Mesodermal cell (in vitro differentiated cells): Measurements from ENCODE around the gene IGFBP3. TPM values are rescaled to one million over a fixed set of nuclear protein-coding genes. Genes with fewer than 3 reads are reported as not detected.
"Not testable (repeated sequence)": the region's sequence is repeated elsewhere in the genome, so short reads cannot be mapped to it uniquely, and the experiment has no call there.

Experiments used
- H3K27ac ChIP-seq: 2 replicates; pipeline ENCODE4 v1.7.0; 2013; ENCODE audit warnings: mild to moderate bottlenecking, low read depth, low read length, moderate library complexity; ENCODE audit not compliant: severe bottlenecking
- H3K36me3 ChIP-seq: 2 replicates; pipeline ENCODE4 v1.7.1; 2013; ENCODE audit warnings: mild to moderate bottlenecking, low read length, moderate library complexity; ENCODE audit not compliant: control insufficient read depth, insufficient read depth
- H3K4me1 ChIP-seq: one replicate; pipeline ENCODE4 v1.7.1; 2013; ENCODE audit warnings: mild to moderate bottlenecking, low read length; ENCODE audit not compliant: insufficient read depth, control insufficient read depth, poor library complexity, severe bottlenecking
- H3K4me3 ChIP-seq: 2 replicates; pipeline ENCODE4 v1.7.0; 2013; ENCODE audit warnings: low read length, control low read depth, mild to moderate bottlenecking; ENCODE audit not compliant: insufficient read depth, poor library complexity, severe bottlenecking; ENCODE audit errors: extremely low read depth
- H3K9me3 ChIP-seq: 2 replicates; pipeline ENCODE4 v1.7.1; 2013; ENCODE audit warnings: mild to moderate bottlenecking, low read length, moderate library complexity; ENCODE audit not compliant: control insufficient read depth
- WGBS, 2 experiments: methylation state at CpG; one replicate each; pipeline ENCODE4 v1.1.5; 2013; ENCODE audit warnings: missing lambda C conversion rate in 2 of 2; ENCODE audit not compliant: insufficient coverage in 2 of 2; 5-methylcytosine and 5-hydroxymethylcytosine counted together
- polyA plus RNA-seq, 2 experiments: library from polyadenylated mRNA; stranded (reverse); fragments of 50-300 nt; gene quantifications; one replicate each; pipeline ENCODE4 v1.2.3, GENCODE V29; 2013

Gene IGFBP3, protein sequence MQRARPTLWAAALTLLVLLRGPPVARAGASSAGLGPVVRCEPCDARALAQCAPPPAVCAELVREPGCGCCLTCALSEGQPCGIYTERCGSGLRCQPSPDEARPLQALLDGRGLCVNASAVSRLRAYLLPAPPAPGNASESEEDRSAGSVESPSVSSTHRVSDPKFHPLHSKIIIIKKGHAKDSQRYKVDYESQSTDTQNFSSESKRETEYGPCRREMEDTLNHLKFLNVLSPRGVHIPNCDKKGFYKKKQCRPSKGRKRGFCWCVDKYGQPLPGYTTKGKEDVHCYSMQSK
- 108 TPM for polyA plus RNA-seq (2013, experiment 1 of 2)
- polyA plus RNA-seq (2013, experiment 2 of 2): 121 TPM

DNA sequence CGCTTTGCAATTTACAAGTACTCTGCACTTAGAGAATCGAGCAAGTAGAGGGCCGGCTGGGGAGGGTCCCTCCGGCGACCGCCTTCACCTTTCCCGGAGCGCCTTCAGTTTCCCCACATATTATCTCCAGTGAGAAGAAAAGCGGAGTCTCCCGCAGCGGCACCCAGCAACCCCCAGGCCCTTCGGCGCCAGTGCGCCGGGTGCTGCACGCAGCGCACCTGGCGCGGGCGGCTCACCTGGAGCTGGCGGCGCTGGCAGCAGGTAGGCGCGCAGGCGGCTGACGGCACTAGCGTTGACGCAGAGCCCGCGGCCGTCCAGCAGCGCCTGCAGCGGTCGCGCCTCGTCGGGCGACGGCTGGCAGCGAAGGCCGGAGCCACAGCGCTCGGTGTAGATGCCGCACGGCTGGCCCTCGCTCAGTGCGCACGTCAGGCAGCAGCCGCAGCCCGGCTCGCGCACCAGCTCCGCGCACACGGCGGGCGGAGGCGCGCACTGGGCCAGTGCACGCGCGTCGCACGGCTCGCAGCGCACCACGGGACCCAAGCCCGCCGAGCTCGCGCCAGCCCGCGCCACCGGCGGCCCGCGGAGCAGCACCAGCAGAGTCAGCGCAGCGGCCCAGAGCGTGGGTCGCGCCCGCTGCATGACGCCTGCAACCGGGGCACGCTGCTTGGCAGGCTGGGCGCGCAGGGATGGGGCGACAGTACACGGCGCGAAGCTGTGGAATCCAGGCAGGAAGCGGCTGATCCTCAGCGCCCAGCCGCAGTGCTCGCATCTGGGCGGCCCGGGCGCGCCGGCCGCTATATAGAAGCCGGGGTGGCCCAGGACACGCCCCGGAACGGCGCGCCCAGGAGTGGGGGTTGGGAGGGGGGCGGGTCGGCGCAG lies at the start of gene IGFBP3:
IGFBP3 (minus strand) TSS at position 771 of the 879 bp plus-strand sequence; CDS start at position 639, 132 bp downstream.
- Histone ChIP-seq H3K4me1 (peaks cover 29% of the 10 kb centered on the region), H3K27ac (no peak within 1 kb of the TSS), H3K4me3 (peak within 1 kb of the TSS; percentile 48), H3K36me3 (peaks cover 15% of the 10 kb centered on the region), H3K9me3 (no peaks in the 10 kb centered on the region)
- WGBS, 2 experiments: 0 to 1% methylated on average over 83 to 95 of the region's 111 CpGs

- Histone ChIP-seq H3K4me3 (no peak overlapping the region), H3K36me3 (no peaks in the 10 kb centered on the region), H3K9me3 (peaks cover 5% of the 10 kb centered on the region), H3K4me1 (peaks cover 13% of the 10 kb centered on the region), H3K27ac (no peak overlapping the region)
- 75 to 100% methylated on average over 1 to 2 of the region's 2 CpGs for WGBS, 2 experiments
These were observed 49.4 kb upstream of the IGFBP3 start for GRCh38 chr7:45970454-45970853.

- H3K9me3 ChIP-seq: no peaks in the 10 kb centered on the region
- 76 to 92% methylated on average over 3 to 4 of the region's 5 CpGs for WGBS, 2 experiments
- H3K27ac ChIP-seq: no peak overlapping the region
These were observed 48.9 kb upstream of the IGFBP3 start for GRCh38 chr7:45969940-45970339.

DNA sequence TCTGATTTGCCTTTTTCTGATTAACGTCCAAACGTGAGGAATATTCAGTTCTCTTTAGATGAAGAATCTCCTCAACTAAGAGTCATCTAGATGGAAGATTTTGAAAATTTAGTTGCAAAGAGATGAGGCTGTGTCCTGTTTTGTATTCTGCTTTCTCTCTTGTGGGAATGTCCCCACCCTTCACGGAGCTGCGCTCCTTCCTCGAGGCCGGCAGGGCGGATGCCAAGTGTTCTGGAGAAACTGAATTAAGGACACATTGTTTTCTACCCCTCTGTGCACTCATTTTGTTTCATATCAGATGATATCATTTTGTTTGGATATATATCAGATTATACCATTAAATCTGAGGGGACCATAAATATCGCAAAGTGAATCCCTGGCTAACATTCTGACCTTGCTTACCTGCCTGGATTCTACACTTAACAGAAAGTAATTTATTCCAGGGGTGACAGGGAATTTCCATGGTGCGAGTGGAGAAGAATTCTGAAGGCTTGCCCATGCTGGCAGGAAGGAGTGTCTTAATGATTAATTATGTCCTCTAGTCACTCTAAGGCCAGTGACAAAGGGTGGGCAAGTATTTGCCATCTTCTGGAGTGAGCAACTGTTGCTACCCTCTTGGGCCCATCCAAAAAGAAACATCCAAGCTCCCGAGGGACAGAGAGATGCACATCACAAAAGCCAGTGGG lies 47.9 kb upstream of the IGFBP3 start:
- no peaks in the 10 kb centered on the region for H3K36me3 ChIP-seq
- H3K4me3 ChIP-seq: no peak overlapping the region
- H3K9me3 ChIP-seq: no peaks in the 10 kb centered on the region
- no peak overlapping the region for H3K27ac ChIP-seq
- 97 to 100% methylated on average over 2 to 5 of the region's 10 CpGs for WGBS, 2 experiments
- H3K4me1 ChIP-seq: peaks cover 1% of the 10 kb centered on the region

More at GRCh38 chr7:45969940-45970339, 48.9 kb upstream of the IGFBP3 start:
- Histone ChIP-seq H3K4me3 (no peak overlapping the region), H3K4me1 (peaks cover 11% of the 10 kb centered on the region), H3K36me3 (no peaks in the 10 kb centered on the region)

DNA sequence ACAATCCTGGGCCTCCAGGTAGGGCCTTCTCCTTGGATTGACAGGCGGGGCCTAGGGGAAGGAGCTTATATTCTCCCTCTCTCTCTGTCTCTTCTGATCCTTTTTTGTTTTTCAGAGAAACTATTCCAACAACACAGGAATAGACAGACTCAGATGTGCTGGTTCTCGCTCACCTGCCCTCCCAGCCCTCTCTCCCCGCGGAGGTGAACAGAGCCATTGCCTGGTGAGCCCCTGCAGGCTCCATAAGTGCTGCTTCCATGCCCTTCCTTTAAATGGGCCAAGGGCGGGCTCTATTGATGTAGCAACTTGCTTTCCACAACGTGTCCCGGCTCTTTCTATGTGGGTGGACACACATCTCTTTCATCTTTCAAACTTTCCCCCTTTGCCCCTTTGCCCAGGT lies 47.2 kb upstream of the IGFBP3 start:
- H3K9me3 ChIP-seq: no peaks in the 10 kb centered on the region
- H3K4me1 ChIP-seq: no peaks in the 10 kb centered on the region
- no peak overlapping the region for H3K27ac ChIP-seq
- no peaks in the 10 kb centered on the region for H3K36me3 ChIP-seq
- H3K4me3 ChIP-seq: no peak overlapping the region
- WGBS, 2 experiments: 79 to 94% methylated on average over 5 to 6 of the region's 7 CpGs

- 75 to 90% methylated on average over 2 to 4 of the region's 5 CpGs for WGBS, 2 experiments
- Histone ChIP-seq H3K27ac (no peak overlapping the region), H3K36me3 (no peaks in the 10 kb centered on the region), H3K4me3 (no peak overlapping the region), H3K9me3 (no peaks in the 10 kb centered on the region), H3K4me1 (no peaks in the 10 kb centered on the region)
These were observed 46.6 kb upstream of the IGFBP3 start for GRCh38 chr7:45967591-45968157.

DNA sequence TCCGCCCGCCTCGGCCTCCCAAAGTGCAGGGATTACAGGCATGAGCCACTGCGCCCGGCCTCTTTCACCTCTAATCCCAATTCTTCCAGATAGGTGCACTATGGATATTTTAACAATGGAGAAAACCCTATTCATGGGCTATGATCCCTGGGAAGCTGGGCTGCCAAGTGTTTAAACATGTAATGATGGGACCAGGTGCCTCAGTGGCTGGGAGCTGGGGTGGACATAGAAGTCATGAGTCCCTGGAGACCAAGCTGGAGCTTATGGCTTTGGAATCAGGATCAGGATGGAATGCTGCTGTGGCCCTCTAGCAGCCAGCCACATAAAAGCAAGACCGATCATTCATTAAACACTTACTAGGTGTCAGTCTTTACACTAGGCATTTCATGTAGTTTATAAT lies 41.8 kb upstream of the IGFBP3 start:
- Histone ChIP-seq H3K4me1 (no peaks in the 10 kb centered on the region), H3K4me3 (no peak overlapping the region), H3K9me3 (no peaks in the 10 kb centered on the region), H3K36me3 (no peaks in the 10 kb centered on the region), H3K27ac (no peak overlapping the region)
- WGBS, 2 experiments: 100% methylated on average over 3 of the region's 6 CpGs; no CpG with 5 or more reads in 1 of the 2 experiments

GRCh38 chr7:45957721-45958120 lies 36.6 kb upstream of the IGFBP3 start:
- 100% methylated on average over 1 of the region's 3 CpGs; no CpG with 5 or more reads in 1 of the 2 experiments for WGBS, 2 experiments
- peaks cover 9% of the 10 kb centered on the region for H3K9me3 ChIP-seq
- H3K4me3 ChIP-seq: no peak overlapping the region
- no peak overlapping the region for H3K27ac ChIP-seq
- no peaks in the 10 kb centered on the region for H3K36me3 ChIP-seq
- no peaks in the 10 kb centered on the region for H3K4me1 ChIP-seq

DNA sequence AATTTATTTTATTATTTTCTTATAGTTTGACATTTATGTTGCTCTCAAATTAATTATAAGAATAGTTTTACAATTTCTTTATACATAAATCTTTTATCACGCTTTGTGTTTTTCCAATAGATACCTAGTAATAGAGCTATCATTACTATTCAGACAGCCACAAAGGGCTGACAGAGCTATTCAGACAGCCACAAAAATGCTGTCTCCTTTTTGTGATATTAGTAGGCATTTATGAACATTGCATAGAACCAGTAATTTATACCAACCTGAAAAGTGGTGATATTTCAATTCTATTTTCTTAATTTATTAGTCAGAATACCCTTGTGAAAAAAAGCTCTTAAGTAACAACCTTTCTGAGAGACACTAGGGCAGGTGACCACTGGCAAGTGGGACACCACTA lies 34.2 kb upstream of the IGFBP3 start:
- Histone ChIP-seq H3K36me3 (no peaks in the 10 kb centered on the region), H3K27ac (no peak overlapping the region), H3K4me1 (no peaks in the 10 kb centered on the region), H3K9me3 (peaks cover 9% of the 10 kb centered on the region), H3K4me3 (no peak overlapping the region)
- WGBS, 2 experiments: no CpG with 5 or more reads among the region's 1 CpG

GRCh38 chr7:45953055-45953454 lies 32.0 kb upstream of the IGFBP3 start:
- not testable (repeated sequence) for H3K4me1 ChIP-seq, H3K9me3 ChIP-seq, H3K36me3 ChIP-seq, H3K4me3 ChIP-seq, H3K27ac ChIP-seq
- WGBS, 2 experiments: 93 to 97% methylated on average over 12 to 14 of the region's 23 CpGs
